K562 (cell line): Measurements from ENCODE around the gene ADRB1. TPM values are rescaled to one million over a fixed set of nuclear protein-coding genes. Genes with fewer than 3 reads are reported as not detected.

Source experiments
- ATAC-seq: fragments of 200-7000 bp; cut with Tn5 transposase; 3 replicates; pipeline ENCODE4 v1.9.1; 2020; ENCODE audit warnings: moderate library complexity
- BruUV-seq: library from RNA; stranded (reverse); fragments of 400-500 nt; replicated peaks from 2 replicates; lab custom pipeline; 2021; lab: Mats Ljungman, UMichigan
- CTCF ChIA-PET: fragments of 300-600 bp; formaldehyde crosslinking; extraction: SDS; loops from one replicate; lab custom pipeline; 2021; ENCODE audit warnings: low intra/inter-chr PET ratio; lab: Yijun Ruan, JAX
- POLR2A ChIA-PET: fragments of 300-600, 350-650 bp; sonication (Branson Sonifier 250); formaldehyde crosslinking; extraction: SDS; loops from one replicate; lab custom pipeline; 2021; ENCODE audit warnings: antibody characterized with exemption, inconsistent platforms; lab: Yijun Ruan, JAX
- DNase-seq, 4 experiments: peaks; one replicate each; pipeline versions ENCODE4 v3.0.0 to v3.0.0-alpha.2; 2011 to 2018; ENCODE audit warnings: low spot score in 3 of 4, mixed read lengths in 3 of 4; ENCODE audit errors: extremely low read depth in 1 of 4
- FAIRE-seq: peaks from 2 replicates; lab custom pipeline; 2011; peaks lifted over from hg19 to GRCh38; lab: Jason Lieb, UNC
- H2AFZ ChIP-seq: 2 replicates; pipeline ENCODE4 v1.6.0; 2011; ENCODE audit warnings: low read depth, low read length, control low read depth, inconsistent platforms
- H3K27ac ChIP-seq: fragments of 200-600 bp; 3 replicates; pipeline ENCODE4 v1.8.0; 2011; ENCODE audit warnings: low read depth, mild to moderate bottlenecking, control low read depth, inconsistent platforms, low read length, moderate library complexity, mixed read lengths; ENCODE audit errors: extremely low read depth
- H3K27me3 ChIP-seq, 2 experiments: fragments of 300-600 bp in 1 of 2; 2 replicates in 1 of 2; 3 replicates in 1 of 2; pipeline versions ENCODE4 v1.6.0 to v1.8.0; 2011; ENCODE audit warnings: inconsistent platforms in 2 of 2, low read length in 2 of 2, mild to moderate bottlenecking in 1 of 2, mixed read lengths in 1 of 2, moderate library complexity in 1 of 2; ENCODE audit not compliant: control insufficient read depth in 2 of 2, insufficient read depth in 2 of 2
- H3K36me3 ChIP-seq: fragments of 300-600 bp; 3 replicates; pipeline ENCODE4 v1.8.0; 2011; ENCODE audit warnings: mild to moderate bottlenecking, low read length, inconsistent platforms; ENCODE audit not compliant: control insufficient read depth, insufficient read depth
- H3K4me1 ChIP-seq, 2 experiments: fragments of 200-600 bp in 1 of 2; replicated peaks in 1 of 2; 2 replicates in 1 of 2; 3 replicates in 1 of 2; pipeline versions ENCODE4 v1.5.1 to v1.8.0; 2011; ENCODE audit warnings: inconsistent platforms in 2 of 2, low read length in 2 of 2, mild to moderate bottlenecking in 1 of 2, mixed read lengths in 1 of 2, moderate library complexity in 1 of 2; ENCODE audit not compliant: control insufficient read depth in 2 of 2, insufficient read depth in 2 of 2
- H3K4me2 ChIP-seq: 2 replicates; pipeline ENCODE4 v1.6.1; 2011; ENCODE audit warnings: low read length, control low read depth, inconsistent platforms, mixed read lengths; ENCODE audit not compliant: insufficient read depth
- H3K4me3 ChIP-seq: fragments of 200-600 bp; sonication (generic), shearing (Covaris generic); 2 replicates; pipeline ENCODE4 v1.5.1; 2016; ENCODE audit warnings: control low read depth, inconsistent platforms
- H3K79me2 ChIP-seq: fragments of 200-600 bp; 3 replicates; pipeline ENCODE4 v1.8.0; 2011; ENCODE audit warnings: low read length, inconsistent platforms; ENCODE audit not compliant: control insufficient read depth, insufficient read depth
- H3K9ac ChIP-seq, 2 experiments: 2 replicates each; pipeline versions ENCODE4 v1.6.0 to v1.6.1; 2011; ENCODE audit warnings: low read depth in 2 of 2, low read length in 2 of 2, control low read depth in 1 of 2, inconsistent platforms in 1 of 2, mild to moderate bottlenecking in 1 of 2, mixed read lengths in 1 of 2; ENCODE audit not compliant: insufficient read depth in 1 of 2
- H3K9me1 ChIP-seq: one replicate; pipeline ENCODE4 v1.6.0; 2011; ENCODE audit warnings: inconsistent platforms, mild to moderate bottlenecking, low read length, moderate library complexity; ENCODE audit not compliant: control insufficient read depth, insufficient read depth
- H3K9me3 ChIP-seq: replicated peaks from 2 replicates; pipeline ENCODE4 v1.5.1; 2011; ENCODE audit warnings: low read depth, low read length, inconsistent platforms; ENCODE audit not compliant: control insufficient read depth, insufficient read depth
- H4K20me1 ChIP-seq: replicated peaks from 2 replicates; pipeline ENCODE4 v1.6.1; 2011; ENCODE audit warnings: low read length, inconsistent platforms, mixed read lengths; ENCODE audit not compliant: control insufficient read depth, insufficient read depth
- E4F1 ChIP-seq: fragments of 250-450 bp; sonication (Bioruptor Pico); IDR thresholded peaks from 2 replicates; pipeline ENCODE4 v1.5.0; 2021; ENCODE audit warnings: mild to moderate bottlenecking, borderline replicate concordance
- HMG20B ChIP-seq: fragments of 250-450 bp; sonication (Bioruptor Pico); IDR thresholded peaks from 2 replicates; pipeline ENCODE4 v1.5.0; 2021; ENCODE audit warnings: mild to moderate bottlenecking
- NCOR1 ChIP-seq: fragments of 450-650 bp; IDR thresholded peaks from 2 replicates; pipeline ENCODE4 v1.6.1; 2016; ENCODE audit warnings: mild to moderate bottlenecking, moderate library complexity
- NEUROD1 ChIP-seq: fragments of 150-350 bp; IDR thresholded peaks from 2 replicates; pipeline ENCODE4 v1.6.1; 2014; ENCODE audit warnings: borderline replicate concordance, low read length, low read depth; ENCODE audit not compliant: partially characterized antibody
- NUFIP1 ChIP-seq: fragments of 450-650 bp; IDR thresholded peaks from 2 replicates; pipeline ENCODE4 v1.6.1; 2018; ENCODE audit not compliant: partially characterized antibody
- POLR2H ChIP-seq: IDR thresholded peaks from 2 replicates; pipeline ENCODE4 v1.6.1; 2016; ENCODE audit warnings: missing genetic modification characterization, low read depth, mild to moderate bottlenecking, control low read depth, missing compliant biosample characterization, moderate library complexity
- SIN3B ChIP-seq: fragments of 450-650 bp; IDR thresholded peaks from 2 replicates; pipeline ENCODE4 v1.6.1; 2017; ENCODE audit warnings: low read depth, mild to moderate bottlenecking, moderate library complexity
- SUPT5H ChIP-seq: fragments of 450-650 bp; IDR thresholded peaks from 2 replicates; pipeline ENCODE4 v1.6.1; 2016
- TEAD4 ChIP-seq, 2 experiments: sonication (generic) in 1 of 2; formaldehyde crosslinking in 1 of 2; IDR thresholded peaks; 2 replicates each; pipeline versions ENCODE4 v1.6.1 to v1.8.0; 2012 to 2022; ENCODE audit warnings: borderline replicate concordance in 1 of 2, inconsistent platforms in 1 of 2, low read length in 1 of 2, mild to moderate bottlenecking in 1 of 2, missing genetic modification reagents in 1 of 2
- XRCC4 ChIP-seq: IDR thresholded peaks from one replicate; pipeline ENCODE4 v1.6.1; 2011; ENCODE audit not compliant: insufficient read depth, insufficient read length; ENCODE audit errors: extremely low read depth
- ZNF354B ChIP-seq: fragments of 250-450 bp; sonication (Bioruptor Pico); IDR thresholded peaks from 2 replicates; pipeline ENCODE4 v1.4.0; 2020
- WGBS: fragments of 100-300 bp; shearing (Covaris generic); methylation state at CpG from one replicate; pipeline ENCODE4 v1.1.6; 2016; ENCODE audit warnings: low coverage, mixed read lengths; ENCODE audit not compliant: insufficient coverage; ENCODE audit errors: missing lambda C conversion rate; 5-methylcytosine and 5-hydroxymethylcytosine counted together
- in situ Hi-C: fragments of 300-500 bp; cut with MboI; formaldehyde crosslinking; loops from 4 replicates; pipeline ENCODE4 v1.15.0; 2018; ENCODE audit warnings: inconsistent platforms, mixed read lengths
- intact Hi-C: fragments of 100-400 bp; cut with micrococcal nuclease; formaldehyde crosslinking; loops from 2 replicates; pipeline ENCODE4 v1.14.2; 2022
- polyA plus RNA-seq, 8 experiments: library from polyadenylated mRNA; depleted of rRNA in 4 of 8; stranded (reverse) in 5 of 8; unstranded in 3 of 8; fragments of >200 nt; fragmentation: Nextera tagmentation in 2 of 8; fragmentation: Illumina TruSeq in 1 of 8; extraction: Ambion mirVana in 2 of 8; extraction: Trizol in 1 of 8; gene quantifications; 2 replicates each; pipeline versions ENCODE4 v1.2.1 to v1.2.3, GENCODE V29; 2011 to 2014; ENCODE audit warnings: inconsistent platforms in 1 of 8, missing spikeins in 1 of 8
- total RNA-seq, 7 experiments: library from RNA; depleted of rRNA in 6 of 7; stranded (reverse); fragments of >200 nt in 6 of 7; fragmentation: Illumina TruSeq in 2 of 7; extraction: Trizol in 2 of 7; gene quantifications; 2 replicates each; pipeline versions ENCODE4 v1.2.1 to v1.2.3, GENCODE V29; 2011 to 2021; ENCODE audit warnings: low replicate concordance in 1 of 7

The ADRB1 gene
- total and polyA plus RNA-seq, 9 of the 15 experiments (the other 6 are each of a cell fraction or from before 2014, with no cell fraction given): 0.07 to 0.11 (median 0.09) TPM; not detected in 6

- Histone ChIP-seq H3K4me1 (no peaks in the 10 kb centered on the region), H3K27ac (no peak overlapping the region), H3K4me2 (no peak overlapping the region), H3K9me3 (no peaks in the 10 kb centered on the region), H3K9ac (no peak overlapping the region), H2AFZ (no peak overlapping the region), H3K36me3 (no peaks in the 10 kb centered on the region), H4K20me1 (no peaks in the 10 kb centered on the region), H3K4me3 (no peak overlapping the region), H3K27me3 (peaks cover 0 to 6% of the 10 kb centered on the region in 2 experiments; a peak in 2 of 5 replicates), H3K9me1 (no peaks in the 10 kb centered on the region), H3K79me2 (no peaks in the 10 kb centered on the region)
- ChIA-PET POLR2A (no interaction called here), CTCF (no interaction called here)
- TF ChIP-seq ZNF354B (CRISPR knock-in tag): no peak
- no peak for TF ChIP-seq NCOR1
- TF ChIP-seq TEAD4 (IDR thresholded peaks at IDR 0.05; ENCODE audit: low read length): no peak
- no peak for TF ChIP-seq TEAD4 (CRISPR knock-in tag; IDR thresholded peaks at IDR 0.05; ENCODE audit: borderline replicate concordance)
- TF ChIP-seq XRCC4: no peak
- TF ChIP-seq POLR2H: no peak
- no peak for TF ChIP-seq HMG20B
- no peak for TF ChIP-seq SIN3B
- TF ChIP-seq SUPT5H: no peak
- TF ChIP-seq NUFIP1: no peak
- TF ChIP-seq NEUROD1: no peak
- TF ChIP-seq E4F1 (CRISPR knock-in tag): no peak
- intact Hi-C loops (no loop called here), in situ Hi-C loops (no loop called here)
- no peak for FAIRE-seq
- WGBS: 0% methylated on average over 1 of the region's 1 CpG
- BruUV-seq: no TSS peak
- no peak for DNase-seq
- ATAC-seq: no peak
Measured at GRCh38 chr10:114077347-114077746, 33.7 kb downstream of the ADRB1 start.
